Measurements from ENCODE around the gene PAQR5.
A peak's percentile ranks its signal among the peaks of the same experiment; 100 is the strongest.
"Not testable (repeated sequence)": the region's sequence is repeated elsewhere in the genome, so short reads cannot be mapped to it uniquely, and the experiment has no call there.

Gene PAQR5

DNA sequence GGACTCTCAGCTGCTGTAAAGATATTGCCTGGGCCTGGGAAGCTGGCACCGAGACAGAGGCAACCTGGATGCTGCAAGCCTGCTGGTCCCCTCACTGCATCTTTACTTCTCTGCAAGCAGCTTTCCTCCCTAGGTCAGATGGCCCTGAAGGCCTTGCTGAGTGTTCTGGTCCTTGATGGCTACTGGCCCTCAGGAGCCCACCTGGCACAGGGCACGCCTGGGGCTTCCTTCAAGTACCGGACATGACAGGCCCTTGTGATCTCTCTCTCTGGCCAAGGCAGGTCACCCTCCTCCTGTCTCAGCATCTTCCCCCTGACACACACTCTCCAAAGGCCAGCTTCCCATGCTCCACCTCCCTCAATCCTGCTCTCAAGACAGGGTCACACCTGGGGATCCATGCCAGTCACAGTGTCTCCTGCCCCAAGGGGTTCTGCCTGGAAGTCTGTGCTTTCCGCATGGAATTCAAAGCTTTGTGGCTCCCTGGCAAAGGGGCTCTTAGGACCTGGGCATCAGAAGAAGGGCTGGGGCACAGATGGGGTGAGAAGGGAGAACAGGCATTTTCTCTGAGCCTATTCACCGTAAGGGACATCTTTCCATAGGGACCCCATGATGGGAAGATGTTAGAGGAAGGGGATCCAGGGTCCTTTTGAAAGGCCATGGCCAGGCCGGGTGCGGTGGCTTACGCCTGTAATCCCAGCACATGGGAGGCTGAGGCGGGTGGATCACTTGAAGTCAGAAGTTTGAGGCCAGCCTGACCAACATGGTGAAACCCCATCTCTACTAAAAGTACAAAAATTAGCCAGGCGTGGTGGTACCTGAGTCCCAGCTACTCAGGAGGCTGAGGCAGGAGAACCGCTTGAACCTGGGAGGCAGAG lies 4.7 kb upstream of the PAQR5 start:
- DNase-seq: no peak

DNA sequence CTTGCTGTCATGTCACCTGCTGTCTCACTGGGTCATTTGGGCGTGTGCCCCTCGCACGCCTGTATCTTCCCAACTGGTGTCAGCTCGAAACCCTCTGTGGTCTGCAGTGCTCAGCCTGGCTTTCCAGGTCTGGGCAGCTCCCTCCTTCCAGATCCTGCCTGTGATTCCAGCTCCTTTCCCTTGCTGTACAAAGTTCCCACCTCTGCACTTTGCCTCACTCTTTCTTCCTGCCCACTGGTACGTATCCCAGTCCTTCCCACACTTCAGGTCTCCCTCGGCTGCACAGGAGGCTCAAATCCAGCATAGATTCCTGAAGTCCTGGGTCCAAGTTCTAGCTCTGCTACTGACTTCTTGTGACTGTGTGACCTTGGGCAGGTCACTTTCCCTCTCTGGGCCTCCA lies 2.1 kb upstream of the PAQR5 start:
- DNase-seq: no peak

GRCh38 chr15:69297642-69298353 lies 914 bp upstream of the PAQR5 start:
- DNase-seq: no peak

DNA sequence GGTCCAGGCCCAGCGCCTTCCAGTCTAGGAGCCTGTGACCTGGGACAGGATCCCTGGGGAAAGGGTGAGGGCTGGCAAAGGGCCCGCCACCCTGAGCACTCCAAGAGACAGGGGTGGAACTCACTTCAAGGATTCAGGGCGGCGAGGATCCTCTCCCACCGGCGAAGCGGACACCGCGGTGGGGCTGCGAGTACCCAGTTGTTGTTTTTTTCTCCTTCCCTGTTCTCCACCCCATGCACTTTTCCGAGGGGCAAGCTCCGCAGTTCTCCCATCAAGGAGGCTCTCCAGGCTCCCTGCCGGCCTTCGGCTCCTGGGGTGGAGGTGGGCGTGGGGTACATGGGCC lies 387 bp upstream of the PAQR5 start:
- DNase-seq: no peak

DNA sequence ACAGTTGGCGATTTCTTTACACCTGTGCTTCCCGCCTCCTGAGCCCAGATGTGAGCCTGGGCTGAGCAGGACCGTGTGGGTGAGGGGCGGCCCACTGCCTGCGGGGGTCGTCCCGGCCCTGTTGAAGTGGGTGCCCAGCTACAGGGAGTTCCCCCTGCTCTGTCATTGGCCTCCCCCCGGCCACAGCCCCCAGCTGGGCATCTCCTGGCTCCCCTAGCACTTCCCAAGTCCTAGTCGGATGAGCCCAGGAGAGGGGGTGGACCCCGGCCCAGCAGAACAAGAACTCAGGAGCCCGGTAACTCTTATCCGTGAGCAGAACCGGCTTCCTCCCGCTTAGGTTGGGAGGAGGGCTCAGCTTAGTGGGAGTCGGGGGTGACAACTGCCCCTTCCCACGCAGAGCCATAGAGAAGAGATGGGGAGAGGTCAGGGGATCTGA lies 757 bp downstream of the PAQR5 start:
- DNase-seq: no peak

DNA sequence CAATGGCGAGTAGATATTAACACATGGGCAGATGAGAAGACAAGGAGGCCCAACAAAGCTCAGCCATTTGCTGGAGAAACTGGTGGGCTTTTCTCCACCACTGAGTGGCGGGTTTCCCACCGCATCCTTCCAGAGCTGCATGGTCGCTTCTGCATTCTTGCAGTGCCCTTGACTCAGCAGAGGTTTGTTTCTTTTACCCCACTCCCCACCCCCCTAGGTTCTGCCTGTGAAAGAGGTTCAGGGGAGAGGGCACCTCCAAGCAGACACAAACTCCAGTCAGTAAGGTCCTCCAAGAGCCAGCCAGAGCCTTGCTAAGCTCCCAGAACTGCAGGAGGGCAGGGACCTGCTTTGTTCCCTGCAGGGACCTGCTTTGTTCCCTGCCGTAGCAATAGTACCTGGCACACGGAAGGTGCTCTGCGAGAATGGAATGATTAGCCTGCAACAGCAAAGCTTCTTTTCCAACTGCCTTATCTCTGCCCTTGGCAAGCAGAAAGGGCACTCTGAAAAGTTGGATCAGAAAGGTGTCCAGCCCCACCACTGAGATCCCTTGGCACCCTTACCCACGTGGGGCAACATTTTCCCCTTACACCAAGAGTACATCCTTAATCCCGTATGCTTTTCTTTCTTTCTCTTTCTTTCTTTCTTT lies 1.4 kb downstream of the PAQR5 start:
- DNase-seq: no peak

DNA sequence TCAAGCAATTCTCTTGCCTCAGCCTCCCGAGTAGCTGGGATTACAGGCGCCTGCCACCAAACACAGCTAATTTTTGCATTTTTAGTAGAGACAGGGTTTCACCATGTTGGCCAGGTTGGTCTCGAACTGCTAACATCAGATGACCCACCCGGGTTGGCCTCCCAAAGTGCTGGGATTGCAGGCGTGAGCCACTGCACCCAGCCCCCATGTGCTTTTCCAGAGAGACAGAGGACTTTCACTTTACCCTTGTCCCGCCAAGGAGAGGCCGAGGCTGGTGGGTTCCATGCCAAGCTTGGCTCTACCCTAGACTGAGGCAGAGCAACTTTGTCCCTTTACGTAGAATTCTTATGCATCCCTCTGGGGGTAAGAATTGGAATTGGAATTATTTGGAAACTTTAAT lies 2.4 kb downstream of the PAQR5 start:
- not testable (repeated sequence) for DNase-seq

DNA sequence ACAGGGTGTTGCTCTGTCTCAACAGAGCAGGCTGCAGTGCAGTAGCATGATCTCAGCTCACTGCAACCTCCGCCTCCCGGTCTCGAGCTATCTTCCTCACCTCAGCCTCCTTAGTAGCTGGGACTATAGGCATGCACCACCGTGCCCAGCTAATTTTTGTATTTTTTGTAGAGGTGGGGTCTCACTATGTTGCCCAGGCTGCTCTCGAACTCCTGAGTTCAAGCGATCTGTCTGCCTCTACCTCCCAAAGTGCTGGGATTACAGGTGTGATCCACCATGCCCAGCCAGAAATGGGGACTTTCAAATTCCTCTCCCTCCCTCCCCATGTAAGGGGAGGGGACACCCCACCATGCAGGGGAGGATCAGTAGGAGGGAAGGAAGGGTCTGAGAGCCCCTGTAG lies 3.4 kb downstream of the PAQR5 start:
- not testable (repeated sequence) for DNase-seq

- no peak for DNase-seq
Measured at GRCh38 chr15:69302929-69303328, 4.2 kb downstream of the PAQR5 start.

DNA sequence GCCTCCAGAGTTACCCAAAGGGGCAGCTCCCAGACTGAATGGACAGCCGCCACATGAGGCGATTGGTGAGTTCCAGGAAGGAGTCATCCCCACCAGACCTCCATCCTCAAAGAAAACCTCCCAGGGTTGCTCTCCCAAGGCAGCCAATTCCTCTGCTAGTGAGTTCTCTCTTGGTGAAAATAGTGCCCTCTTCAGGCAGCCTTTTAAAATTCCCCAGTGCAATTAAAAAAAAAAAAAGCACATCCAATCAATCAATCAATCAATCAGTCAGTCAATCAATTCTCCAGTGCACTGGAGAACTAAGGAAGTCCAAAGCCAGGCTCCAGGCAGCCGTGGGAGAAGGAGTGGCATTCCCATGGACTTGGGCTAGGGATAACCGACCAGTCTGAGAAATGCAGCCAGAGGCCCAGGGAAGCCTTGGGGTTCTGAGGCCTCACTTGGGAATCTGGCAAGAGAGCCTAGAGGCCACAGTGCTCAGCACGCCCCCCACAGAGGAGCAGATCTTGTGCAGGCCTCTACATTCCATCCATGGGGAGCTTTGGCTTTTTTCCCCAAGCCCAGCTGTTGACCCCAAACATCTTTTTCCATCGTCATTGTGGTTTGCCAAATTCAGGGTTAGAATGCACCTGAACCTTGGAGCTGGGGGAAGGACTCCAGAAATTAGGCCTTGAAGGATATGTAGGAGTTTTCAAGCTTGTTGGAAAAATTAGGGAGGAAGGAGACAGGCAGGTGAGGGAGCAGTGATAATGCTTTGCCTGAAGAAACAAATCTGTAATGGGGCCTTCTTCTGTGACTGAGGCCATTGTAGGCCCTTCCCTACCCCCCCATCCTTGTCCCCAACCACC lies 4.8 kb downstream of the PAQR5 start:
- DNase-seq: no peak

DNA sequence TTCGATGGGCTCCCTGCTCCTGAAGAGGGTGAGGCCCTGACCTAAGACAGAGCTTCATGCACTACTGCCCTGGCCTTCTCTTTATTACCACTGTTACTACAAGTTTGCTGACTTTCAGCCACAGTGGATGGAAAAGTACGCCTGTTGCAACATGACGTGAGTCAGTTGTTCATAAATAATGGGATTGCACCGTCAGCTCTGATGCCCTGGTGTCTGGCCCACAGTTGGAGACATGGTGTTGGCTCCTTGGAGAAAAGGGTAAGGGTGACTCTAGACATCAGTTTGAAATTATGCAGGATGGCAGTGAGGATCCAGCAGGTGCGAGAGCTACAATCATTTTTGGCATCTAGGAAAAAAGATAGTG lies 5.5 kb downstream of the PAQR5 start:
- DNase-seq: peak; percentile 92

- peak; percentile 96 for DNase-seq
Measured at GRCh38 chr15:69305204-69305931, 6.7 kb downstream of the PAQR5 start.

DNA sequence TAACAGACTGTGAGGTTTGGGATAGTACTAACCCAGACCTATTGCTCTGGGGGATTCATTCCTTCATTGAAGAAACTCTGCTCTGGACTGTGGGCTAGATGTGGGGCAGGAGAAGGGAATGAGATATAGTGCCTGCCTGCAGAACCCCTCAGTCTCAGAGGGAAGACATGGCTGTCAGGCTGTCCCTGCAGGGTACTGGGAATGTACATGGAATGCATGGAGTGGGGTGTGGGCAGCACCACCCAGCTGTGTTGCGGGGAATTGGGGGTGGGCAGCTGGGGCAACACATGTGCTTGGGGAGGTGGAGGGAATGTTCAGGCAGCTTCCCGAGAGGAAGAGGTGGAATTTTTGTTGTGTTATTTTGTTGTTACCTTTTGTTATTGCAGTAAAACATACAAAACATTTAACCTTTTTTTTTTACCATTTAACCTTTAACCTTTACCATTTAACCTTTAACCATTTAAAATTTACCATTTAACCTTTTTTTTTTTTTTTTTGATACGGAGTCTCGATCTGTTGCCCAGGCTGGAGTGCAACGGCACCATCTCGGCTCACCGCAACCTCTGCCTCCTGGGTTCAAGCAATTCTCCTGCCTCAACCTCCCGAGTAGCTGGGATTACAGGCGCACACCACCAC lies 7.3 kb downstream of the PAQR5 start:
- DNase-seq: no peak

DNA sequence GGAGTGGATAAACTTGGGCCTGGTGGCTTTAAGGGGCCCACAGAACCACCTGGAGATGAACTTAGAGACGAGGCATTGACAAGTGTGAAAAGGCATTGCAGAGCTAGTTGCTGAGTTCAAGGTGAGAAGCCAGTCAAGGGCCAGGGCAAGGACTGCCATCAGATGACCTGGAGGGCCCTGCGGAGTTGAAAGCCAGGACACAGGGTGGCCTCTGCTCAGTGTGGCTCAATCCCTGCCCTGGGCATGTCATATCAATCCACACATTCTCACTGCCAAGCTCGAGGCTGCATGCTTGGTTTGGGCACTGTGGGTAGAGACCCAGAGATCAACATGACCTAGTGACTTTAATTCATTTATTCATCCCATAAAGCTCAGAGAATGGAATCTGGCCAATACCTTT lies 9.2 kb downstream of the PAQR5 start:
- DNase-seq: no peak

- DNase-seq: no peak
Measured at GRCh38 chr15:69308949-69309348, 10.2 kb downstream of the PAQR5 start.

DNA sequence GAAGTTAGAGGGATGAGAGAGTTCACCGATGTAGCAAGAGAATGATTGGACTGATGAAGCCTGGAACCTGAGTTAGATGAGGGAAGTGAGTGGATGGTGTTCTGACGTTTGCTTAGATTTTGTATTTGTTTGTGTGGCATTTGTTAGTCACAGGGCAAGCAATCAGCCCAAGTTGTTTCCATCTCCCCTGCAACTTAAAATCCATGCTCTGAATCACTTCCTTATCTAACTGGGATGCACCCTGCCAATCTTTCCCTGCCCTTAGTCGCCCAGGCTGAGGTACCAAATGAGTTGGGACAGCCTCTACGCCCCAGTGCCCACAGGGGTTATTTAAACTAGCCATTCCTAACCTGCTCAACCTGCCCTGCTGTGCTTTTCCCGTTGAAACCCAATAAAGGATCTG lies 12.6 kb downstream of the PAQR5 start:
- DNase-seq: peak; percentile 29

GRCh38 chr15:69313432-69314000 lies 14.8 kb downstream of the PAQR5 start:
- DNase-seq: peak; percentile 47

GRCh38 chr15:69314131-69314530 lies 15.4 kb downstream of the PAQR5 start:
- DNase-seq: peak; percentile 62

DNA sequence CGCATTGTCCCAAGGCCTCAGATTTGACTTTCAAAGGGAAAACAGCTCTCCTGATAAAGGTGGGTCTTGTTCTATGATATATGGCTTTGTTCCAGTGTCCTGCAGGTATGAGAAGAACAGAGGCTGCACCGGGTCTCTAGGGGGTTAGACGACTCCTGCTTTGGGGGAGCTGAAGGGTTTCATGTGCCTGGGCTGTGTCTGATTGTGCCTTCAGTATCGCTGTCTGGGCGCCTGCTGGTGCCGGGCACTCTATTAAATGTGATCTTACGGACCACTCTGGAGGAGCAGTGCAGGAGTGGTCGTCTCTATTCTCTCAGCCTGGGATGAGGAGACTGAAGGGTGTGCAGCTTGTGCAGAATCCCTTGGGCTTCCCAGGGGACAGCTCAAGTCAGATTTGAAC lies 16.0 kb downstream of the PAQR5 start:
- DNase-seq: no peak

- no peak for DNase-seq
Measured at GRCh38 chr15:69315402-69316110, 16.8 kb downstream of the PAQR5 start.

DNA sequence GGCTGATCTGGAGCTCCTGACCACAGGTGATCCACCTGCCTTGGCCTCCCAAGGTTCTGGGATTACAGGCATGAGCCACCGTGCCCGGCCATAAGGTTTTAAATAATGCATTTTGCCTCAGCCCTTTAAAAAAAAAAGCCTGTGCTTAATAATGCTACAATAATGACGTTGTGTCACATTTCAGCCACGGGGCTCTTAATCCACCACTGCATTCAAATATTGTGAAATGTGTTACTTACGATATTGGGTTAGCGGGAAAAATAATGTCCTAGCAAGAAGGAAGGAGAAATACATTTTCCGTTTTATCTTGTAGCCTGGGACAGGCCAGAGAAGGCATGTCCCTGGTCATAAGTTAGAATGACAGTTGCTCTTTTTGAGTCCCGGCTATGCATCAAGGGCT lies 17.6 kb downstream of the PAQR5 start:
- DNase-seq: peak; percentile 78

Data from inflammatory macrophage treated with lipopolysaccharide for 4 hours (primary cell).